GM21390 (cell line): ENCODE results near the gene RAPGEF5.

ENCODE experiments used
- ATAC-seq: cut with Tn5 transposase; IDR thresholded peaks from one replicate; pipeline ENCODE4 v1.9.1; 2021; ENCODE audit not compliant: unreplicated experiment

Gene RAPGEF5

GRCh38 chr7:22229148-22229547 is 127.8 kb downstream of the RAPGEF5 start:
- no peak for ATAC-seq

- ATAC-seq = no peak
Observed at GRCh38 chr7:22223807-22224206, 133.1 kb downstream of the RAPGEF5 start.

GRCh38 chr7:22220941-22221340 is 136.0 kb downstream of the RAPGEF5 start:
- no peak for ATAC-seq

GRCh38 chr7:22219739-22220493 is 137.0 kb downstream of the RAPGEF5 start:
- ATAC-seq = no peak

- no peak for ATAC-seq
Observed at GRCh38 chr7:22219036-22219435, 137.9 kb downstream of the RAPGEF5 start.

- ATAC-seq = no peak
Observed at GRCh38 chr7:22216832-22217475, 140.0 kb downstream of the RAPGEF5 start.

- ATAC-seq = no peak
Observed at GRCh38 chr7:22216309-22216708, 140.6 kb downstream of the RAPGEF5 start.

- ATAC-seq = no peak
Observed at GRCh38 chr7:22214000-22214399, 143.0 kb downstream of the RAPGEF5 start.

- ATAC-seq = no peak
Observed at GRCh38 chr7:22213081-22213480, 143.9 kb downstream of the RAPGEF5 start.

GRCh38 chr7:22210967-22211366 is 146.0 kb downstream of the RAPGEF5 start:
- no peak for ATAC-seq

- ATAC-seq = no peak
Observed at GRCh38 chr7:22210355-22210754, 146.6 kb downstream of the RAPGEF5 start.

- ATAC-seq = no peak
Observed at GRCh38 chr7:22208799-22209198, 148.2 kb downstream of the RAPGEF5 start.

GRCh38 chr7:22207724-22208225 is 149.2 kb downstream of the RAPGEF5 start:
- ATAC-seq = no peak

- ATAC-seq = no peak
Observed at GRCh38 chr7:22205631-22206030, 151.3 kb downstream of the RAPGEF5 start.

- ATAC-seq = no peak
Observed at GRCh38 chr7:22204312-22204711, 152.6 kb downstream of the RAPGEF5 start.

- ATAC-seq = no peak
Observed at GRCh38 chr7:22202141-22202540, 154.8 kb downstream of the RAPGEF5 start.

- ATAC-seq = no peak
Observed at GRCh38 chr7:22201186-22201880, 155.6 kb downstream of the RAPGEF5 start.

GRCh38 chr7:22200777-22201176 is 156.2 kb downstream of the RAPGEF5 start:
- ATAC-seq = no peak

GRCh38 chr7:22200238-22200637 is 156.7 kb downstream of the RAPGEF5 start:
- ATAC-seq = no peak

GRCh38 chr7:22197376-22197775 is 159.6 kb downstream of the RAPGEF5 start:
- ATAC-seq = no peak

GRCh38 chr7:22196429-22196828 is 160.5 kb downstream of the RAPGEF5 start:
- ATAC-seq = no peak
